ENCODE results near the gene CRTC3. TPM values are rescaled to one million over a fixed set of nuclear protein-coding genes. Genes with fewer than 3 reads are reported as not detected.
"Not testable (repeated sequence)": the region's sequence is repeated elsewhere in the genome, so short reads cannot be mapped to it uniquely, and the experiment has no call there.

The CRTC3 gene
- total RNA-seq, 2 experiments from 2014 or later: 24.0 to 25.7 TPM

DNA sequence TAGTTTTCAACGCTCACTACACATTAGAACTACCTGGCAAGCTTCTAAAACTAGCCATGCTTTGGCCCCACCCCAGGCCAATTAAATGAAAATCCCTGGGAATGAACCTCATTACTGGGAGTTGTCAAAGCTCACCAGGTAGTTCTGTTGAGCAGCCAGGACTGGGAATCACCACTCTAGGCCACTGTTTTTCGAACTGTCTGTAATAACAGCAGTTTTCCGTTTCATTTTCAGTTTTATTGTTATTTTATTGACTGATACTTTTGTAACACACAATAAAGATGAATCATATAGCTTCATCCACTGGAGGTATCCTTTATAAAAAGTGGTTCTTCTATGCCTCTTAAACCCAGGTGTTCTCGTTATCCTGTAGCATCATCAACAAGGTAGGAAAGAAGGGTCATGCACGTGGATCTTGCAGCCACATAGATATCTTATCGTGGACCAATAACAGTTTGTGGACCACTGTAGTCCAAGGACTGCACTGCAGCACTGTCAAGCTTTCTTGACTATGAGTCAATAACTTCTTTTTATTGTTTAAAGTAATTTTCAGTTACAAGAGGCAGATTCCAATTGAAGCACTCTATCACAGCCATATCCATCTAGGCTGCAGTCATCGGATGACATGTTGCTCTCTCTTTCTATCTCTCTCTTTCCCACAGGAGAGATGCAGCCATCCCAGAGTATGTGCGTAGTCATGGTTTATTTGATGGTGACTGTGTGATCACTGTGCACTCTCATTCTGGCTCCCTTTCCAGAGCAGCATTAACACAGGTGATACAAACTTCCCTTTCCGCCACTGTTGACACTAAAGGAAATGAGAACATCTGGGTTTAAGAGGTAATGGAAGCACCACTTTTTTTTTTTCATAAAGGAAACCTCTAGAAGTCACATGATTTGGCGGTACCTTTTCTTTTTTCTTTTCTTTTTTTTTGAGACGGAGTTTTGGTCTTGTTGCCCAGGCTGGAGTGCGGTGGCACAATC, 148.4 kb downstream of the CRTC3 start:
- ChIA-PET POLR2A (interaction anchor here (0.6 kb wide), 1 partner anchor 39 kb away, joined by 3 read pairs; the partner anchor contains the start of gene BLM), CTCF (interaction anchor here (0.6 to 0.9 kb wide), 3 partner anchors 30 to 245 kb away, joined by 3 to 4 read pairs (median 3); no protein-coding TSS in a partner anchor)

DNA sequence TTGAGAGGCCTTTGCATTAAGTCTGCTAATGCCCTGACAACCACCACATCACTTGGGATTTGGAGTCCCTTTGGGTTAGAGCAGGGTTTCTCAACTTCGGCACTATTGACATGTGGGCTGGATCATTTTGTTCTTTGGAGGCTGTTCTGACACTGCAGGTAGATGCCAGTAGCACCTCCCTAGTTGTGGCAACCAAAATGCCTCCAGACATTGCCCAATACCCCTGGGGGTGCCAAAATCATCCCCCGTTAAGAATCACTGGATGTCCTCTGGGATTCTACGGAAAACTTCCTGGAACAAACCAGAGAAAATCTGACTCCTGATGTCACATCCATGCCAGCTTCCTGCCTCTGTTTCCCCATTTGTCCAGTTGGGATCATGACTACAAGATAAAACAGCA, 150.2 kb downstream of the CRTC3 start:
- POLR2A ChIA-PET: no interaction called here
- CTCF ChIA-PET: no interaction called here

DNA sequence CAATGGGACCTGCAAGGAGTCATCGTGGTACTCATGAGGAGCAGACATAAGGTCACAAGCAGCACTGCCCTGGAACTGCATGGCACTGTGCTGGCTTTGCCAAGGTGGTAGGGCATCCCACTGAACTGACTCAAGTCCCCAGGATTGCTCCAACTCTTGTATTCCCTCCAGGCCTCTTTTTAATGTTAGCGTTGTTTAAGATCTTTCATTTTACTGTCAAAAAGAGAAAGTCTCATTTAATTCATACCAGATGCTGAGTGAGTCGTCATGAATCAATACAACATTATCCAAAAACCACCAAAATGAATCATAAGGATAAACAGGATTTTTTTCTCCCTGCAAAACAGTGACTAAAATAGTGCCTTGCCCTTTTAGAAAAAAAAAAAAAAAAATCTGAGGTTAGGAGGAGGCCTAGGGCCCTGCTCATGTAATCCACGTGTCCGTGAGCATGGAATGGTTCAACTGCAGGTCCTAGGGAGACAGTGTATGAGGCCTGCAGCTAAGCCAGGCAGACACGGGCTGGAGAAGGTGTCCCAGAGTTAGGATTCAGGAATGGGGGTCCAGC, 150.7 kb downstream of the CRTC3 start:
- ChIA-PET POLR2A (no interaction called here), CTCF (no interaction called here)

GRCh38 chr15:90681056-90681455, 151.3 kb downstream of the CRTC3 start:
- CTCF ChIA-PET: no interaction called here
- POLR2A ChIA-PET: no interaction called here

DNA sequence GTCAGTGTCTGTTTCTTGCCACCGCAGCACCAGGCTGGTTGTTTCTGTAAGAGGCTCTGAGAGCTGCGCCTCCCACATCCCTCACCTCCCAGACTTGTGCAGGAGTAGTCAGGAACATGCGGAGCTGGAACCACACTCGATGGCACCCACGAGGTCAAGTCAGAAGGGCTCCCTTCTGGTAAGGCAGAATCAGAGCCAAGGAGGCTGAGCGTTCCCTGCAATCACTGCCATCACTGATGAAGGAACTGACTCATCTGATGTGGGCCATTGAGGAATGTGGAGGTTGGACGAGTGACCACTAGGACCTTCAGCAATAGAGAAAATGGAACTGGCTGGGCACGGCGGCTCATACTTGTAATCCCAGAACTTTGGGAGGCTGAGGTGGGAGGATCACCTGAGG, 151.8 kb downstream of the CRTC3 start:
- CTCF ChIA-PET: no interaction called here

GRCh38 chr15:90683371-90683770, 153.6 kb downstream of the CRTC3 start:
- POLR2A ChIA-PET: interaction anchor here (0.6 kb wide), 1 partner anchor 202 kb away, joined by 4 read pairs; no protein-coding TSS in a partner anchor
- CTCF ChIA-PET: no interaction called here

More for the DNA sequence above, 151.8 kb downstream of the CRTC3 start:
- POLR2A ChIA-PET: no interaction called here

- ChIA-PET CTCF (no interaction called here), POLR2A (no interaction called here)
These were observed 154.2 kb downstream of the CRTC3 start for GRCh38 chr15:90683876-90684275.

- ChIA-PET POLR2A (no interaction called here), CTCF (interaction anchor here (0.6 kb wide), 2 partner anchors 90 to 608 kb away, joined by 3 read pairs; no protein-coding TSS in a partner anchor)
These were observed 154.6 kb downstream of the CRTC3 start for GRCh38 chr15:90684281-90684680.

GRCh38 chr15:90685591-90686434, 156.1 kb downstream of the CRTC3 start:
- ChIA-PET CTCF (interaction anchor here (1.8 kb wide), 1 partner anchor 246 kb away, joined by 6 read pairs; the partner anchor contains the start of gene HDDC3), POLR2A (no interaction called here)

- CTCF ChIA-PET: interaction anchor here (0.7 to 1.8 kb wide), 2 partner anchors 153 to 246 kb away, joined by 3 to 6 read pairs; partner anchors contain the start of gene HDDC3
These were observed 156.9 kb downstream of the CRTC3 start for GRCh38 chr15:90686435-90687218.

DNA sequence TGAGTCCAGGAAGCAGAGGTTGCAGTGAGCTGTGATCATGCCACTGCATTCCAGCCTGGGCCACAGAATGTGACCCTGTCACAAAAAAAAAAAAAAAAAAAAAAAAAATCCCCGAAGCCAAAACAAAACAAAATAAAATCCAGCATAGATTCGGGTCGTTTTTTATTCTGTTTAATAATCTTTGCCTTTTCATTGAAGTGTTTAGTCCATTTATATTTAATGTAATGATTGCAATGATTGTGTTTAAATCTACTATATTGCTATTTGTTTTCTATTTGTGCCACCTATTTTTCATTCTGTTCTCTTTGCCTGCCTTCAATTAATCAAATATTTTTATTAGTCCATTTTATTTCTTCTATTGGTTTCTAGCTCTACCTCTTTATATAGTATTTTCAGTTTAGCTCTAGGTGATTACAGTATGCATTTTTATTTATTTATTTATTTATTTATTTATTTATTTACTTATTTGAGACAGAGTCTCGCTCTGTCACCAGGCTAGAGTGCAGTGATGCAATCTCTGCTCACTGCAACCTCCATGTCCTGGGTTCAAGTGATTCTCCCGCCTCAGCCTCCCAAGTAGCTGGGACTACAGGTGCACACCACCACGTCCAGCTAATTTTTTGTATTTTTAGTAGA, 159.7 kb downstream of the CRTC3 start:
- POLR2A ChIA-PET: not testable (repeated sequence)
- CTCF ChIA-PET: interaction anchor here (1.9 kb wide), 1 partner anchor 41 kb away, joined by 8 read pairs; no protein-coding TSS in a partner anchor

More at GRCh38 chr15:90686435-90687218, 156.9 kb downstream of the CRTC3 start:
- POLR2A ChIA-PET: no interaction called here

- ChIA-PET CTCF (no interaction called here), POLR2A (no interaction called here)
These were observed 160.9 kb downstream of the CRTC3 start for GRCh38 chr15:90690585-90690984.

GRCh38 chr15:90691369-90691768, 161.6 kb downstream of the CRTC3 start:
- CTCF ChIA-PET: no interaction called here
- POLR2A ChIA-PET: no interaction called here

DNA sequence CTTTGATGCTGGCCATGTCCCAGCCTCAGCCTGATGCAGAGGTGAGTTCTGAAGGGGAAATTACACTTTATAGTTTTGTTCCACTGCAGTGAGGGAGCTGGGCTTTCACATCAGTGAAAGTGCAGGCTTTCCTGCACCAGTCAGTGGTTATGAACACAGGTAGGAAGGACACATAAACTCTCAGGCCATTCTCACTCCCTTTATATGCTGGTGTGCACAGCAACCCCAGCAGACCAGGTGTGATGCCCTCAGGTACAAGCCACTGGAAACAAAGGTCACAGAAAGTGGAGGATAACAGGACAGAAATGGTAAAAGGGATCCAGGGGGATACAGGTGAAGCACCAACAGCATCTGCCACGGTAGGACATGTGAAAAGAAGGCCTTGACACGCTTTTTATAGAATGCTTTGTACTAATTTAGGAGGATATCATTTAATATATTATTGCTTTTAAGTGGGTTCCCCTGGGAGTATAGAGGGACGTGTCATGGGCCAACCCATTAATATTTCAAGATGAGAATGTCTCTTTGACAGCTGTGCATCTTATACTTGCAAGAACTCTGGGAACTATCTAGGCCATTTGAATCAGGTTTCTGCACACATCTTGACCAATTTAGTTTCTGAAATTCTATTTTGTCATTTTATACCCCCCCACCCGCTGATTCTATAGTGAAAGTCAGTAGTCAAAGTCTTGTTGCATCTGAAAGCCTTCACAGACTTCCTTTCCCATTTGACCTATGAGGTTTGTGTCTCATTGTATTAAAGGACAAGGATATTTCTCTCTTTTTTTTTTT, 162.5 kb downstream of the CRTC3 start:
- POLR2A ChIA-PET: no interaction called here
- CTCF ChIA-PET: no interaction called here

All from activated CD8-positive, alpha-beta memory T cell treated with anti-CD3 and anti-CD28 coated beads for 36 hours (primary cell).